Left colon (tissue), 2 donors: ENCODE measurements around the gene SBF1. TPM values are rescaled to one million over a fixed set of nuclear protein-coding genes. Genes with fewer than 3 reads are reported as not detected.
"Not testable (repeated sequence)": the region's sequence is repeated elsewhere in the genome, so short reads cannot be mapped to it uniquely, and the experiment has no call there.

Source experiments
- ATAC-seq: fragments of 200-7000 bp; cut with Tn5 transposase; one replicate; pipeline ENCODE4 v1.9.1; 2020; ENCODE audit warnings: mild to moderate bottlenecking, moderate library complexity
- DNase-seq, 2 donors: peaks; one replicate each; pipeline ENCODE4 v3.0.0-alpha.2; 2020
- intact Hi-C, 2 donors: fragments of 100-400 bp; cut with DNase I in 1 of 2; cut with micrococcal nuclease in 1 of 2; formaldehyde crosslinking; loops; one replicate each; pipeline versions ENCODE4 v1.11.2 to v1.14.0; 2022; cut with DNase I, micrococcal nuclease
- long read RNA-seq: library from polyadenylated mRNA; unstranded; transcript quantifications from one replicate; pipeline ENCODE4 v2.0.0, GENCODE V29; 2021
- total RNA-seq, 2 donors: library from RNA; stranded (reverse); fragmentation: NEBNext Ultra II Directional; extraction: Animal tissue kit (Norgen Biotek cat#: 25700); gene quantifications; one replicate each; pipeline ENCODE4 v1.2.1, GENCODE V29; 2021
- donor health status: DM: no; HTN: no; CAD: no.
- donor health status: DM: yes; HTN: yes; CAD: no.

SBF1 gene
- total RNA-seq: 10 to 100 TPM; 69.2 to 80.1 TPM
- long read RNA-seq, partial matches to known transcripts: 11 of 18 reads
- long read RNA-seq, other reads (novel, unspliced or antisense): 6 of 18 reads

- peak; percentile 91 to 94 for DNase-seq
- ATAC-seq: peak; percentile 79
- intact Hi-C loops: no loop called here
Observed at GRCh38 chr22:50474710-50475651, at the start of gene SBF1. TSS of gene SBF1 (minus strand) at chr22:50475035. CDS start at chr22:50474840, 195 bp downstream.

- intact Hi-C loops: no loop called here
- ATAC-seq (peak; percentile 12), DNase-seq (peak; percentile 40 to 67)
Observed at GRCh38 chr22:50523806-50524675, 49.2 kb upstream of the SBF1 start.

DNA sequence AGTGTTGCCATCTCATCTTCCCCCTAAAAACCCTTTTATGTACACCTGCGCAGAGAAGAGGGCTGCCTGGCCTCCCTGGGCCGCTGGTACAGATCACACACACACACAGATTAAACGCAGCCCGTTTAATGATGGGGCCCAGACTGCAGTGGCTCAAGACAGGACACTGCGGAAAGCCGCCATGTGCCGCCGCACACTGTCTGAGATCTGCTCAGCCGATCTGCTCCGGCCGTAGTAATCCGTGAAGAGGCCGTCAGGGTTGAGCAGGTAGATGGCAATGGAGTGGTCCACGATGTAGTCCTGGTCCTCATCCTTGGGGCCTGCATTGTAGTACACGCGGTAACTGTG lies 48.6 kb upstream of the SBF1 start:
- ATAC-seq (no peak), DNase-seq (no peak)
- intact Hi-C loops: no loop called here

DNA sequence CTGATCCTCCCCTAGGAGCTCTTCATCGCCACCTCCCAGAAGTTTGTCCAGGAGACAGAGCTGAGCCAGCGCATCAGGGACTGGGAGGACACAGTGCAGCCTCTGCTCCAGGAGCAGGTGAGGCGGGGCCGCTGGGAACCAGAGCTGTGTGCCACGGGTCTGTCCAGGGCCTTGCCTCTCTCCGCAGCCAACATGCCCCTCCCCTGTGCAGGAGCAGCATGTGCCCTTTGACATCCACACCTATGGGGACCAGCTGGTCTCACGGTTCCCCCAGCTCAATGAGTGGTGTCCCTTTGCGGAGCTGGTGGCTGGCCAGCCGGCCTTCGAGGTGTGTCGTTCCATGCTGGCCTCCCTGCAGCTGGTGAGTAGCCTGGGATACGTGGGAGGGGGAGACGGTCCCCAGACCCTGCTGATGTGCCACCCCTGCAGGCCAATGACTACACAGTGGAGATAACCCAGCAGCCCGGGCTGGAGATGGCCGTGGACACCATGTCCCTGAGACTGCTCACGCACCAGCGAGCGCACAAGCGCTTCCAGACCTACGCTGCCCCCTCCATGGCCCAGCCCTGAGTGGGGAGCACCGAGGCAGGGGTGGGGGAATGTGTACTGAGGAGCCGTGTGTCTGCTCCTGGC lies 48.1 kb upstream of the SBF1 start:
- no peak for ATAC-seq
- intact Hi-C loops: no loop called here

GRCh38 chr22:50522208-50522805 lies 47.5 kb upstream of the SBF1 start:
- intact Hi-C loops: no loop called here
- DNase-seq: no peak
- no peak for ATAC-seq

More for the DNA sequence above, 48.1 kb upstream of the SBF1 start:
- peak in 1 of 2 donors; percentile 14 for DNase-seq

- intact Hi-C loops: no loop called here
- ATAC-seq (no peak), DNase-seq (no peak)
Observed at GRCh38 chr22:50521710-50522109, 46.9 kb upstream of the SBF1 start.

DNA sequence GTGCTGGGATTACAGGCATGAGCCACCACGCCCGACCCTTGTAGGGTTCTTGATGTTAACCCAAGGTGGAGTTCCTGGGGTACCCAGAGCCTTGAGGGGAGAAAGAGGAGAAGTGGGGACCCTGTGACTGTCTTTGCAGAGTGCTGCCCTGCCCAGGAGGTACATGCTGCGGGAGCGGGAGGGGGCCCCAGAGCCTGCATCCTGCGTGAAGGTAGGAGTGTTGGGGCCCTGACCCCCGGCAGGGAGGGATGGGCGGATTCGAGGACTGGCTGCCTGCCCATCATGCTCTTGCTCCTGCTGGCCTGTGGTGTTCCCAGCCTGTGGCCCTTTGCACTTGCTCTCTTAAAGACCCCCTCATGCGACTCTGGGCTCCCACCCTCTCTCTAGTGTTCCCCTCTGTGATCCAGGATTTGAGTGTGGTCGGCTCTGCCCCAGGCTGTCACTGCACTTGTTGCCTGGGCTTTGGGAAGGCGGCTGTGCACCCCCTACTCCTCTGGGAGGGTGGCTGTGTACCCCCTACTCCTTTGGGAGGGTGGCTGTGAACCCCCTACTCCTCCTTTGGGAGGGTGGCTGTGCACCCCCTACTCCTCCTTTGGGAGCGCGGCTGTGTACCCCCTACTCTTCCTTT lies 46.1 kb upstream of the SBF1 start:
- ATAC-seq (no peak), DNase-seq (no peak)
- intact Hi-C loops: no loop called here

GRCh38 chr22:50520184-50520583 lies 45.3 kb upstream of the SBF1 start:
- ATAC-seq, DNase-seq, intact Hi-C loops: not testable (repeated sequence)

GRCh38 chr22:50519151-50519550 lies 44.3 kb upstream of the SBF1 start:
- intact Hi-C loops: no loop called here
- ATAC-seq (no peak), DNase-seq (no peak)

DNA sequence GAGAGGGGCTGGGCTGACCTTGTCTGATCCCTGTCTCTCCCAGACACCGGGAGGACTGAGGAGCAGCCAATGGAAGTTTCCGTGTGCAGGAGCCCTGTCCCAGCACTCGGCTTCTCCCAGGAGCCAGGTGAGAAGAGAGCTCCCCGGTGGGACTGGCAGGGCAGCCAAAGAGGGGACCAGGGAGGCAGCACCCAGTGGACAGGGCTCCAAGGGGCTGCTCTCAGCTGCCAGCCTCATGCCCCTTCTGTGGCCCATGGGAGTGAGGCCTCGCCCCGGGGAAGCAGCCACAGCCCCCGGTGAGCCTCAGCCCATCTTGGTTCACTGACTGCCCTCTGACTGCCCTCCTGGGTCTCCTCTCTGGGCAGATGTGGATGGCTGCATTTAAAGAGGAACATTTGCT lies 43.8 kb upstream of the SBF1 start:
- ATAC-seq (no peak), DNase-seq (no peak)
- intact Hi-C loops: no loop called here

DNA sequence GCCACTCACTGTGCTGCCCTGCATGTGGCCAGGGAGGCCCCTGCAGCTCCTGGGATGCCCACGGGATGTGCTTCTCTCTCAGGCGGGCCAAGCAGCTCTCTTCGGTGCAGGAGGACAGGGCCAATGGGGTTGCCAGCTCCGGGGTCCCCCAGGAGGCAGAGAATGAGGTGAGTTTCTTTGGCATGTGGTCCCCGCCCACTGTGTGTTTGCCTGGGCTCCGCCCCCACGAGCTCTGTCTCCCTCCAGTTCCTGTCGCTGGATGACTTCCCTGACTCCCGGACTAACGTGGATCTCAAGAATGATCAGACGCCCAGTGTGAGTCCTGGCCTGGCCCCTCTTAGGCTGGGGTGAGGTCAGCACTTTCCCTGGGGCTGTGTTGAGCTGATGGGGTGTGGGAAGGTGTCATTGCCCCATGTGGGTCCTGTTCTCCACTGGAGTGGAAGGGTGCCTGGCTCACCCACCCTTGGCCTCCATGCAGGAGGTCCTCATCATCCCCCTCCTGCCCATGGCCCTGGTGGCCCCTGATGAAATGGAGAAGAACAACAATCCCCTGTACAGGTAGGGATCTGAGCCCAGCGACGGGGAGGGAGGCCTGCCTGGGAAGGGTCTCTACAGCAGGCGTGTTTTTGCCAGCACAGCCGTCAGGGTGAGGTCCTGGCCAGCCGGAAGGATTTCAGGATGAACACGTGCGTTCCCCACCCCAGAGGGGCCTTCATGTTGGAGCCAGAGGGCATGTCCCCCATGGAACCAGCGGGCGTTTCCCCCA lies 42.8 kb upstream of the SBF1 start:
- intact Hi-C loops: no loop called here
- DNase-seq: no peak
- ATAC-seq: no peak

GRCh38 chr22:50516891-50517290 lies 42.1 kb upstream of the SBF1 start:
- no peak for DNase-seq
- intact Hi-C loops: no loop called here
- no peak for ATAC-seq

DNA sequence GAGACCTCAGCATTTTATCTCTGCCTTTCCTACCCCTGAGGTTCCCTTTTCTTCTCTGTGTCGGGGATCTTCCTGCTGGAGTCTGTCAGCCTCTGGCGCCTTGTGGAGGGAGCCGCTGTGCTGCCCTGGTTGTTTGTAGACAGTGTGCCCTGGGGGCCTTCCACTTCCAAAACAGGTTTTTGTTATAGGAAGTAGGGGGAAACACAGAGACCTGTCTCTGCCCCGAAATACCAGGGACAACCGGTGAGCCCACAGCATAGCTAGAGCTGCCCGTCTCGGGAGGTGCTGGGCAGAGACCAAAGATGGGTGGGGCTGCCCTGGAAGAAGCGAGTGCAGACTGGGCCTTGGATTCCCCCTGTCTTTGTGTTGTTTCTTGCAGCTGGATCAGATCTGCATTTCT lies 41.2 kb upstream of the SBF1 start:
- DNase-seq (no peak), ATAC-seq (no peak)
- intact Hi-C loops: no loop called here

DNA sequence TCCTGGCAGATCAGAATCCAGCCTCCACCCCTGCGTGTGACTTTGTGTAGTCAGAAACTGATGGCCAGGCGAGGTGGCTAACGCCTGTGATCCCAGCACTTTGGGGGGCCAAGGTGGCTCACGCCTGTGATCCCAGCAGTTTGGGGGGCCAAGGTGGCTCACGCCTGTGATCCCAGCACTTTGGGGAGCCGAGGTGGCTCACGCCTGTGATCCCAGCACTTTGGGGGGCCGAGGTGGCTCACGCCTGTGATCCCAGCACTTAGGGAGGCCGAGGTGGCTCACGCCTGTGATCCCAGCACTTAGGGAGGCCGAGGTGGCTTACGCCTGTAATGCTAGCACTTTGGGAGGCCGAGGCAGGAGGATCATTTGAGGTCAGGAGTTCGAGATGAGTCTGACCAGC lies 38.3 kb upstream of the SBF1 start:
- intact Hi-C loops: no loop called here
- ATAC-seq (no peak), DNase-seq (no peak)

- intact Hi-C loops: no loop called here
- DNase-seq: no peak
- ATAC-seq: no peak
Observed at GRCh38 chr22:50508897-50509296, 34.1 kb upstream of the SBF1 start.

DNA sequence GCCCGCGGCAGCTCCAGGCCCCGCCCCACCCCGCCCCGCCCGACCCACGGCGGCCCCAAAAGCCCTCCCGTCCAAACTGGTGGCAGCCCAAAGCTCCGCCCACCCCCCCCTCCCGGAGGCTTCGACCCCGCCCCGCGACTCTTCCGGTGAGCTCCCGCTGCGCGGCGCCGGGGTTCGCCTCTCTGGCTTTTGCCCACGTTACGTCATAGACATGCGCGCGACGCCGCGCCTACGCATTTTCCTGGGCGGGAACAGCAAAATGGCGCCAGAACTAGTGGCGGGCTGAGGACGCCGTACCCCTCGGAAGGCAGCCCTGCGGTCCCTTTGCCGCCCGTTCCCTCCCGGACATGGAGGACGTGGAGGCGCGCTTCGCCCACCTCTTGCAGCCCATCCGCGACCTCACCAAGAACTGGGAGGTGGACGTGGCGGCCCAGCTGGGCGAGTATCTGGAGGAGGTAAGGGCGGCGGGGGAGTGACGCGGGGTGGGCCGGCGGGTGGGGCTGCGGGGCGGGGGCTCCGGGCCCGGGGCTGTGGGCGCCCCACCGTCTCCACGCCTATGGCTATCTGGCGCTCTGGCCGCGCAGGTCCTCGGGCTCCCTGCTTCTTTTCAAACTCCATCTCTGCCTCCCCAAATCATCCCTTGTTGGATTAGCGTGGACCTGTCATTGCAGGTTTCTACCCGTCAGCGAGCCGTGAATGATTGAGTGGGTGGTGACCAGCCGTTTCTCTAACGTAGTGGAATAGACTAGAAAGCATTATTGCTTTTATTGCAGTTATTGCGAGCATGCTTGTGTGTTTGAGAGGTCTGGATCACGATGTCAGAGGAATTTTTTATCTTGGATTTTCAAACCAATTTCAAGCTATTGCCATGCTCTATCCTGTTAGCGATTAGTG lies 33.4 kb upstream of the SBF1 start, which contains the start of gene NCAPH2:
Gene NCAPH2 (plus strand): TSS at position 234 of the 894 bp plus-strand sequence. CDS start 114 bp downstream, at position 348.
- ATAC-seq (peak; percentile 80), DNase-seq (peak; percentile 95 to 98)
- intact Hi-C loops: no loop called here
